Natural killer cell (primary cell): Measurements from ENCODE around the gene LEFTY2. TPM values are rescaled to one million over a fixed set of nuclear protein-coding genes. Genes with fewer than 3 reads are reported as not detected.

Source experiments
- ATAC-seq, 3 donors: fragments of 150-1000 bp in 2 of 3; fragments of 200-7000 bp in 1 of 3; cut with Tn5 transposase; 1 replicate in 1 of 3; 2 replicates in 2 of 3; pipeline ENCODE4 v1.10.0; 2021; ENCODE audit warnings: mild to moderate bottlenecking in 2 of 3, moderate library complexity in 2 of 3
- DNase-seq, 2 donors: peaks; one replicate each; pipeline versions ENCODE4 v3.0.0 to v3.0.0-alpha.2; 2013 to 2021; ENCODE audit warnings: mixed read lengths in 1 of 2
- H3K27ac ChIP-seq: one replicate; pipeline ENCODE4 v1.5.1; 2013; ENCODE audit warnings: mild to moderate bottlenecking, low read length
- H3K27me3 ChIP-seq: one replicate; pipeline ENCODE4 v1.6.1; 2013; ENCODE audit warnings: low read length; ENCODE audit not compliant: control insufficient read depth, insufficient read depth
- H3K36me3 ChIP-seq: one replicate; pipeline ENCODE4 v1.6.1; 2013; ENCODE audit warnings: low read length; ENCODE audit not compliant: control insufficient read depth, insufficient read depth
- H3K4me1 ChIP-seq: one replicate; pipeline ENCODE4 v1.6.1; 2013; ENCODE audit warnings: low read length; ENCODE audit not compliant: control insufficient read depth, insufficient read depth
- H3K4me3 ChIP-seq: one replicate; pipeline ENCODE4 v1.5.1; 2013; ENCODE audit warnings: low read length
- H3K9me3 ChIP-seq: one replicate; pipeline ENCODE4 v1.6.1; 2013; ENCODE audit warnings: low read length; ENCODE audit not compliant: control insufficient read depth, insufficient read depth
- H3K27ac Mint-ChIP-seq, 2 donors: one replicate each; pipeline ENCODE4 v1.8.0; 2022; ENCODE audit warnings: mild to moderate bottlenecking in 2 of 2, mixed read lengths in 2 of 2, moderate library complexity in 1 of 2
- H3K27me3 Mint-ChIP-seq, 2 donors: one replicate each; pipeline ENCODE4 v1.8.0; 2022; ENCODE audit warnings: low read depth in 2 of 2, mixed read lengths in 2 of 2
- H3K36me3 Mint-ChIP-seq: one replicate; pipeline ENCODE4 v1.8.0; 2022; ENCODE audit warnings: mixed read lengths
- H3K4me1 Mint-ChIP-seq, 2 donors: one replicate each; pipeline ENCODE4 v1.8.0; 2022; ENCODE audit warnings: mixed read lengths in 2 of 2
- H3K4me3 Mint-ChIP-seq: one replicate; pipeline ENCODE4 v1.8.0; 2022; ENCODE audit warnings: mild to moderate bottlenecking, moderate library complexity, mixed read lengths
- H3K9me3 Mint-ChIP-seq, 2 donors: one replicate each; pipeline ENCODE4 v1.8.0; 2022; ENCODE audit warnings: mixed read lengths in 2 of 2
- CTCF ChIP-seq: fragments of 200-600 bp; IDR thresholded peaks from one replicate; pipeline ENCODE4 v1.8.0; 2022; ENCODE audit warnings: antibody characterized with exemption
- WGBS: methylation state at CpG from one replicate; pipeline ENCODE4 v1.1.7; 2013; ENCODE audit warnings: missing lambda C conversion rate; ENCODE audit not compliant: insufficient coverage; 5-methylcytosine and 5-hydroxymethylcytosine counted together
- intact Hi-C: fragments of 100-400 bp; cut with micrococcal nuclease; formaldehyde crosslinking; loops from one replicate; pipeline ENCODE4 v1.14.2; 2022
- total RNA-seq, 4 donors: library from RNA; stranded (reverse); fragments of 120-200 nt in 1 of 4; gene quantifications; one replicate each; pipeline versions ENCODE4 v1.2.3 to v1.2.4, GENCODE V29; 2013 to 2022

LEFTY2 gene
- total RNA-seq, 3 donors from 2014 or later (not counting 1 experiment from before 2014, with no cell fraction given) = not detected

GRCh38 chr1:225923692-225924555 is 17.1 kb downstream of the LEFTY2 start, which contains the start of gene PYCR2:
Gene PYCR2 (minus strand): TSS chr1:225924250. CDS start chr1:225924110, 140 bp downstream.
- Mint-ChIP-seq H3K27me3 (no peaks in the 10 kb centered on the region), H3K4me3 (peak within 1 kb of the TSS; percentile 89), H3K9me3 (no peaks in the 10 kb centered on the region), H3K4me1 (peaks cover 19 to 37% of the 10 kb centered on the region in 2 donors), H3K36me3 (no peaks in the 10 kb centered on the region), H3K27ac (peak within 1 kb of the TSS; percentile 87 to 97)
- WGBS = under 1% methylated on average over 70 of the region's 80 CpGs
- DNase-seq (peak; percentile 98), ATAC-seq (peak; percentile 96 to 99 (median 97))
- peaks cover 30% of the 10 kb centered on the region for H3K36me3 ChIP-seq
- H3K4me1 ChIP-seq = peaks cover 32% of the 10 kb centered on the region
- H3K9me3 ChIP-seq = no peaks in the 10 kb centered on the region
- H3K27me3 ChIP-seq = no peaks in the 10 kb centered on the region
- peak within 1 kb of the TSS; percentile 90 for H3K27ac ChIP-seq
- intact Hi-C loops = loop anchor here (1.0 to 5.0 kb wide), 2 partner anchors 75 to 147 kb away; partner anchors contain the start of genes SDE2 and SRP9
- no peak for TF ChIP-seq CTCF
- peak within 1 kb of the TSS; percentile 89 for H3K4me3 ChIP-seq

GRCh38 chr1:225923381-225923691 is 17.7 kb downstream of the LEFTY2 start:
- intact Hi-C loops = loop anchor here (5.0 kb wide), 1 partner anchor 146 kb away; the partner anchor contains the start of gene SRP9
- H3K9me3 ChIP-seq = no peaks in the 10 kb centered on the region
- Mint-ChIP-seq H3K27ac (peak overlapping the region; percentile 87 to 97), H3K36me3 (no peaks in the 10 kb centered on the region), H3K4me1 (peaks cover 13 to 31% of the 10 kb centered on the region in 2 donors), H3K4me3 (peak overlapping the region; percentile 89), H3K27me3 (no peaks in the 10 kb centered on the region), H3K9me3 (no peaks in the 10 kb centered on the region)
- H3K4me1 ChIP-seq = peaks cover 26% of the 10 kb centered on the region
- H3K27me3 ChIP-seq = no peaks in the 10 kb centered on the region
- peaks cover 32% of the 10 kb centered on the region for H3K36me3 ChIP-seq
- WGBS = under 1% methylated on average over 8 of the region's 8 CpGs
- H3K27ac ChIP-seq = peak overlapping the region; percentile 68
- H3K4me3 ChIP-seq = peak overlapping the region; percentile 89
- no peak for ATAC-seq
- DNase-seq = no peak
- TF ChIP-seq CTCF = no peak

- H3K36me3 Mint-ChIP-seq = no peaks in the 10 kb centered on the region
- H3K27me3 Mint-ChIP-seq = no peaks in the 10 kb centered on the region
- Histone ChIP-seq H3K36me3 (peaks cover 41% of the 10 kb centered on the region), H3K27ac (no peak overlapping the region), H3K27me3 (no peaks in the 10 kb centered on the region), H3K4me1 (peaks cover 25% of the 10 kb centered on the region), H3K9me3 (no peaks in the 10 kb centered on the region), H3K4me3 (no peak overlapping the region)
- WGBS = 91% methylated on average over 23 of the region's 23 CpGs
- DNase-seq (no peak), ATAC-seq (no peak)
- no peak overlapping the region for H3K4me3 Mint-ChIP-seq
- peak overlapping the region; percentile 43 to 64 for H3K27ac Mint-ChIP-seq
- no peak for TF ChIP-seq CTCF
- H3K4me1 Mint-ChIP-seq = peaks cover 19 to 31% of the 10 kb centered on the region in 2 donors
- no peaks in the 10 kb centered on the region for H3K9me3 Mint-ChIP-seq
- intact Hi-C loops = loop anchor here (5.0 kb wide), 1 partner anchor 145 kb away; the partner anchor contains the start of gene SRP9
Observed at GRCh38 chr1:225921734-225922709, 19.0 kb downstream of the LEFTY2 start.
